Measurements from ENCODE around the gene SEMA3F.

GRCh38 chr3:50124800-50125178, 30.3 kb upstream of the SEMA3F start:
- TF ChIP-seq CTCF (IDR thresholded peaks at IDR 0.05), result no peak
- no peak for TF ChIP-seq POLR2AphosphoS5 (IDR thresholded peaks at IDR 0.05)
